T1000 (cell line): Measurements from ENCODE around the gene SYNC.
A peak's percentile ranks its signal among the peaks of the same experiment; 100 is the strongest.
"Not testable (repeated sequence)": the region's sequence is repeated elsewhere in the genome, so short reads cannot be mapped to it uniquely, and the experiment has no call there.

Experiments
- DNase-seq: peaks from one replicate; lab custom pipeline; 2025; ENCODE audit warnings: mixed read lengths; lab: John Stamatoyannopoulos, UW

The SYNC gene

GRCh38 chr1:32693455-32694174, 9.0 kb downstream of the SYNC start:
- no peak for DNase-seq

GRCh38 chr1:32686387-32686786, 16.2 kb downstream of the SYNC start:
- no peak for DNase-seq

DNA sequence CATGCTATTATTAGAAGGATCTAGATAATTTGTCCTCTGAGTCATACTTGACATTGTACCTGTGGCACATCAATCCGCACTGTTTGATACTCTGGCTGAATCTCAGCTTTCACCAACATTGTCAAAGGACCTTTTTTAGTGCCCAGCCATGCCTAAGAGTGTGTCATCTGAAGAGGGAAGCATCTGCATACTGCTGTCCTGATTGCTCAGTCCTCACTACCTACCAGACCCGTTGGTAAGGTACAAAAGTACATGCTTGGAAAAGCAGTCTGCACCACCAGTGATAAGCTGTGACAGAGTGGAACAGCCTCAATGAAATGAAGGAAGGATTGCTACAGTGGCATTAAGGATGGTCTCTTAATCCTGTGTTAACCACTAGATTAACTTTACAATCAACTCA, 17.1 kb downstream of the SYNC start:
- no peak for DNase-seq

- no peak for DNase-seq
Measured at GRCh38 chr1:32684167-32684811, 18.3 kb downstream of the SYNC start.

- DNase-seq: no peak
Measured at GRCh38 chr1:32683397-32683796, 19.2 kb downstream of the SYNC start.

- DNase-seq: no peak
Measured at GRCh38 chr1:32681999-32682398, 20.6 kb downstream of the SYNC start.

GRCh38 chr1:32681509-32681908, 21.1 kb downstream of the SYNC start:
- DNase-seq: no peak

DNA sequence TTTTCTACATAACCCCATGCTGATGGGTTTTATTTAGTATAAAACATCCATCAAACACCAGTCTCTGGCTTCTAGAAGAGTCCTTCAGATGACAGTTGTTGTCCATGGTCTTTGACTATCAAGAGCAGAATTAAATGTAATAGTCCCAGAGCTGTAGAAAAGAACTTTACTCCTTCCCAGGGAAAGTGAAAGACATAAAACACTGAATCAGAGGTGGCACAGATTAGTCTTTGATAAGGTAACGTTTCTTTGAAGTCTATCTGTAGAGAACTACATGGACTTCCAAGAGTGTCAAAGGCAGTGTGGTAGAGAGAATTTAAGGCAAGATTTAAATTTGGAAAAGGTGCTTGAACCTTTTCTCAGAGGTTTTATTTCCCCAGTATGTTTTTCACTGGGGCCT, 21.9 kb downstream of the SYNC start:
- no peak for DNase-seq

- not testable (repeated sequence) for DNase-seq
Measured at GRCh38 chr1:32679993-32680392, 22.6 kb downstream of the SYNC start.

DNA sequence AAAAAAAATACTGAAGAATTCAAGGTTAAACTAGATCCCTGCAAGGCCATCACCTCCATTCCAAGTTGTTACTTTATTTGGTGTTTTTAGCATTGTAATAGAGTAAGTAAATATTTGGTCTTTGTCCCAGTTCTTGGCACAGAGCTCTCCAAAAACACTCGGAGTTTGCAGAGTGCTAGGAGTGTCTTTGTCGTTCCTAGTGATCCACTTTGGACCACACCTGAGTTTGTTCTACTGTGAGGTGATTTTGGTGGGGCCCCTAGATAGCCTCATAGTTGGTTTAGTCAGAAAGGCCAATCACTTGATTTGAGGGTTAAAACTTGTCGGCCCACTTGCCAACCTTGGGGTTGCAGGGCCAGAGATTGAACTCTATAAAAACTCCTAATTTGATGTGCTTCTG, 25.6 kb downstream of the SYNC start:
- no peak for DNase-seq

DNA sequence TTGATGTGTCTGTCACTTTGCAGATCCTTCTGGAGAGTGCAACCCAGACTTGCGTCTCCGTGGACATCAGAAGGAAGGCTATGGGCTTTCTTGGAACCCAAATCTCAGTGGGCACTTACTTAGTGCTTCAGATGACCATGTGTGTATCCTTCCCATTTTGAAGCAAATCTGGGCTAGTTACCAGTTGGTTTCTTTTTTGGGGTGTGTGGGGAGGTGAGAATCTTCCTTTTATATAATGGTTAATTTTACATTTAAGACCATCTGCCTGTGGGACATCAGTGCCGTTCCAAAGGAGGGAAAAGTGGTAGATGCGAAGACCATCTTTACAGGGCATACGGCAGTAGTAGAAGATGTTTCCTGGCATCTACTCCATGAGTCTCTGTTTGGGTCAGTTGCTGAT, 33.9 kb downstream of the SYNC start:
- not testable (repeated sequence) for DNase-seq

DNA sequence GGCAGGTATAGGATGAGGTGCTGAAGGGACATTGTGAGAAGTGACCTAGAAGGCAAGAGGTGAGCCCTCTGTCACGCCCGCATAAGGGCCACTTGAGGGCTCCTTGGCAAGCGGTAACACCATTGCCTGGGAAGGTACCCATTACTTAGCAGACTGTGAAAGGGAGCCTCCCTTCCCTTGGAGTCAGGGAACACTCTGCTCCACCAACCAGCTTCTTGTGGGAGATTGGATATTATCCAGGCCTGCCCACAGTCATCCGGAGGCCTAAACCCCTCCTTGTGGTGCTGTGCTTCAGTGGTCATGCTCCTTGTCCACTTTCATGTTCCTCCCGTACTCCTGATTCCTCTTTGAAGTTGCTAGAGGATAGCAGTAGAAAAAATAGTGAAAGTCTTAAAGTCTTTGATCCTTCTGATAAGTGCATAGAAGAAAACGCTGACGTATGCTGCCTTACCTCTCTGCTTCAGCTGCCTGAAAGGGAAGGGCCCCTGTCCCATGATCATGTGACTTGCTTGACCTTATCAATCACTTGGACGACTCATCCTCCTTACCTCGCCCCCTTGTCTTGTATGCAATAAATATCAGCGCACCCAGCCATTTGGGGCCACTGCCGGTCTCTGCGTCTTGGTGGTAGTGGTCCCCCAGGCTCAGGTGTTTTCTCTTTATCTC, 35.5 kb downstream of the SYNC start:
- no peak for DNase-seq

GRCh38 chr1:32665915-32666314, 36.7 kb downstream of the SYNC start:
- DNase-seq: no peak

GRCh38 chr1:32659581-32659980, 43.0 kb downstream of the SYNC start:
- DNase-seq: no peak

DNA sequence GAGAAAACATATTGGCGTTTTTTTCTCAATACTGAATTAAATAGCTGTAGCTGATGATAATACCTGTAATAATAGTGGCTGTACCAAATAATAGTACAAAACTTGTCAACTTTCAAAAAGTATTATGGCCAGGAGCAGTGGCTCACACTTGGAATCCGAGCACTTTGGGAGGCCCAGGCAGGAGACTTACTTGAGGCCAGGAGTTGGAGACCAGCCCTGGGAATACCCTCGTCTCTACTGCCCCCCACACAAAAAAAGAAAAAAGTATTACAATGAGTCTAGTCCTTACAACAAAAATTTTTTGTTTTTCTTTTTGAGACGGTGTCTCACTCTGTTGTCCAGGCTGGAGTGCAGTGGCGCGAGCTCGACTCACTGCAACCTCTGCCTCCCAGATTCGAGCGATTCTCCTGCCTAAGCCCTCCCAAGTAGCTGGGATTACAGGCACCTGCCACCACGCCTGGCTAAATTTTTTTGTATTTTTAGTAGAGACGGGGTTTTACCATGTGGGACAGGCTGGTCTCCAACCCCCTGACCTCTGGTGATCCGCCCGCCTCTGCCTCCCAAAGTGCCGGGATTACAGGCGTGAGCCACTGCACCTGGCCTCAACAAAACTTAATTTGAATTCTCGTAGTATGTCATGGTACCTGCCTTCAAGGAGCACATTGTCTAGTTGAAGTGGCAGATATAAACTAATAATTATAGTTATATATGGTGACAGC, 50.2 kb downstream of the SYNC start:
- DNase-seq: no peak

- no peak for DNase-seq
Measured at GRCh38 chr1:32651461-32652073, 51.0 kb downstream of the SYNC start.

- peak; percentile 97 for DNase-seq
Measured at GRCh38 chr1:32650752-32651460, 51.7 kb downstream of the SYNC start, which contains the start of gene RBBP4. Gene RBBP4 (plus strand): TSS chr1:32651208. CDS start chr1:32651307, 99 bp downstream.

DNA sequence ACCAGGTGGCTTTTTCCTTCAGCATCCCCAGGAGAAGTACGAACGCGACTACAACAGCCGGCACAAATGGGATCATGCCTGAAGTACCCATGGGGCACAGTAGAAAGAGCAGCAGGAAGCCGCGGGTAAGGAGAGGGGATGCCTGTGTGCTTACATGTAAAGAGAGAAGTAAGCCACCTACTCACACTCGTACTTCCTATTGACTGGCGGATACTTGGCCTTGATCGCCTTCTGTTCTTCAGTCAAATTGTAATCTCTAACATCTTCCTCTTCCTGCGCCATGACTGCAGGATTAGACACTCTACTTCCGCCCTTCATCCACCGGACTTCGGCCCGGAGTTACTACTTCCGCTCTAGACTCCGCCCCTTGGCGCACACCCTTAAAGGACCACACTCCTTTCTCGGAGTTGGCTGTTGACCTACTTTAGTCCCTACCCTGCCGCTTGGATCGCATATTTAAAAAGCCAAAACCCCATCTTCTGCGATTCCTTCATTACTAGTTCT, 52.3 kb downstream of the SYNC start, which contains the start of gene ZBTB8OS:
ZBTB8OS (minus strand) TSS at position 303 of the 504 bp plus-strand sequence; CDS start at position 282, 21 bp downstream.
- peak; percentile 74 for DNase-seq

DNA sequence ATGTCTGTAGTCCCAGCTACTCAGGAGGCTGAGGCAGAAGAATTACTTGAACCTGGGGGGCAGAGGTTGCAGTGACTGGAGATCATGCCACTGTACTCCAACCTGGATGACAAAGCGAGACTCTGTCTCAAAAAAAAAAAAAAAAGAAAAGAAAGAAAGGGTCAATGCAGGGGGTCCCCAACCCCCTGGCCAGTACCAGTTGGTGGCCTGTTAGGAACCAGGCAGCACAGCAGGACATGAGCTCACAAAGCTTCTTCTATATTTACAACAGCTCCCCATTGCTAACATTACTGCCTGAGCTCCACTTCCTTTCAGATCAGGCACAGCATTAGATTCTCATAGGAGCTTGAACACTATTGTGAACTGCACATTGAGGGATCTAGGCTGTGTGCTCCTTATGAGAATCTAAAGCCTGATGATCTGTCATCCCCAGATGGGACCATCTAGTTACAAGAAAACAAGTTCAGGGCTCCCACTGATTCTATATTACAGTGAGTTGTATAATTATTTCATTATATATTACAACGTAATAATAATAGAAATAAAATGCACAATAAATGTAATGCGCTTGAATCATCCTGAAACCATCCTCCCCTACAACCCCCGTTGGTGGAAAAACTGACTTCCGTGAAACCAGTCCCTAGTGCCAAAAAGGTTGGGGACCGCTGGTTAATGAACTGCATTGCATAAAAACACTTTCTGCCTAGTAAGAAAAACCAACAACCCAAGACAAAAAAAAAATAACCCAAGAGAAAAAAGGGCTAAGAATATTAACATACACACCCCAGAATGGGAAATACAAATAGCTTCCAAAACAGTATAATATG, 55.0 kb downstream of the SYNC start:
- no peak for DNase-seq

DNA sequence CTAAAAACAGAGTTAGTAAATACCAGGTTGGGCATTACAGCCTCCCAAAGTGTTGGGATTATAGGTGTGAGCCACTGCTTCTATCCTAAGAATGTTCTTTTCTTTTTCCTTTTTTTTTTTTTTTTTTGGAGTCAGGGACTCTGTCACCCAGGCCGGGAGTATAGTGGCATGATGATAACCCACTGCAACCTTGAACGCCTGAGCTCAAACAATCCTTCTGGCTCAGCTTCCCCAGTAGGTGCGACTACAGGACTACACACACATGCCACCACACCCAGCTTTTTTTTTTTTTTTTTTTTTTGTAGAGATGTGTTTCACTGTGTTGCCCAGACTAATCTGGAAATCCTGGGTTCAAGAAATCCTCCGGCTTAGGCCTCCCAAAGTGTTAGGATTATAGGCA, 58.1 kb downstream of the SYNC start:
- no peak for DNase-seq
